NT2/D1 (cell line): Measurements from ENCODE around the gene WDR48.

Experiments
- SUZ12 ChIP-seq: IDR thresholded peaks from 2 replicates; pipeline ENCODE4 v1.6.1; 2011; ENCODE audit not compliant: insufficient read length, insufficient read depth; ENCODE audit errors: extremely low read depth
- YY1 ChIP-seq: IDR thresholded peaks from 2 replicates; pipeline ENCODE4 v1.6.1; 2011; ENCODE audit not compliant: insufficient read length, insufficient read depth

DNA sequence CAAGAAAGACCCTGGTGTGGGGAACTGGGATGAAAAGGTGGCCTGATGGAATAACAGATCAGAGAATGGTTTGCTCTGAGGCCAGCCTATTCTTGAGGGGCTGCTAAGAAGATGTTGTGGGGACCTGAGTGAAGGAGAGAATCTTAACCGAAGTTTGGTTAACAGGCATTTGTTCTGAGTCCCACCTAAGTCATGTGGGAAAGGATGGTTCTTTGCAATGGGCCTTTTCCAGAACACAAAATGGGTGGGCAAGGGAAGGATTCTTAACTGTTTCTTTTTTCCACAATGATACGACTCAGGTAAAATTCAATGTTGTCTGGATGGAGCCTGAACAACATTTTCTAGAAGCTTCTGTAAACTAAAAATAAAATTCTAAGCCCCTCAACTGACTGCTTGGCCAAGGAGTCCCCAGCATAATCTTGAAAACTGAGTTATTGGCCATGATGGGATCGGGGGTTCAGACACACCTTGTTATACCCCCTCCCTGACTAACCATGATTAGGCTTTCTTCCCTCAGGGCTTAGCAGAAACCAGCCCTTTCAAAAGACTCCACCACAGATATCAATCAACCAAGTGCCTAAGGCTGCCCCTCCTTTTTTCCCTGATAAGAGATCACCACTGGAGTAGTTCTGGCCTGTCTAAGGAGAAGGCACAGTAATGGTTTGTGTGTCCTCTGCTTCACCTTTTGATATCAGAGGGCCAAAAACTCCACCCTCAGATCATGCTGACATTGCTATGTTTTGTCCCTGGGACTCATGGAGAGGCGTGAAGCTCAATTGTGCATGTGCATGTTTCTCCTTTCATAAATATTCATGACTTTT lies 30.1 kb upstream of the WDR48 start:
- TF ChIP-seq YY1 (no peak), SUZ12 (no peak)
